Neuronal stem cell (in vitro differentiated cells): ENCODE data around the gene COX4I2.

Experiments
- DNase-seq: peaks from one replicate; pipeline ENCODE4 v3.0.0-alpha.2; 2013; ENCODE audit warnings: low spot score
- H2AFZ ChIP-seq: one replicate; pipeline ENCODE4 v1.6.1; 2013; ENCODE audit warnings: mild to moderate bottlenecking, low read length, inconsistent platforms
- H2AK5ac ChIP-seq: 2 replicates; pipeline ENCODE4 v1.6.1; 2013; ENCODE audit warnings: low read depth, mild to moderate bottlenecking, inconsistent platforms, low read length, moderate library complexity, mixed read lengths
- H2BK120ac ChIP-seq: 2 replicates; pipeline ENCODE4 v1.6.1; 2013; ENCODE audit warnings: low read depth, mild to moderate bottlenecking, inconsistent platforms, low read length, moderate library complexity, mixed read lengths
- H2BK12ac ChIP-seq: one replicate; pipeline ENCODE4 v1.6.1; 2013; ENCODE audit warnings: low read length, inconsistent platforms
- H2BK15ac ChIP-seq: 2 replicates; pipeline ENCODE4 v1.6.1; 2013; ENCODE audit warnings: mild to moderate bottlenecking, low read length, inconsistent platforms, mixed read lengths
- H2BK5ac ChIP-seq: one replicate; pipeline ENCODE4 v1.6.1; 2013; ENCODE audit warnings: inconsistent platforms, mild to moderate bottlenecking, low read length, moderate library complexity
- H3K14ac ChIP-seq: one replicate; pipeline ENCODE4 v1.6.1; 2013; ENCODE audit warnings: low read length, inconsistent platforms
- H3K18ac ChIP-seq: 2 replicates; pipeline ENCODE4 v1.6.1; 2013; ENCODE audit warnings: low read length, inconsistent platforms
- H3K23ac ChIP-seq: 2 replicates; pipeline ENCODE4 v1.6.1; 2013; ENCODE audit warnings: low read depth, mild to moderate bottlenecking, mixed read lengths, low read length, inconsistent platforms; ENCODE audit not compliant: poor library complexity
- H3K27ac ChIP-seq: replicated peaks from 3 replicates; pipeline ENCODE4 v1.5.1; 2013; ENCODE audit warnings: low read length, inconsistent platforms
- H3K27me3 ChIP-seq, 3 experiments: 2 replicates each; pipeline ENCODE4 v1.6.1; 2013; ENCODE audit warnings: low read length in 3 of 3, mild to moderate bottlenecking in 2 of 3, inconsistent platforms in 1 of 3, low read depth in 1 of 3, mixed read lengths in 1 of 3, moderate library complexity in 1 of 3; ENCODE audit not compliant: control insufficient read depth in 3 of 3, insufficient read depth in 3 of 3
- H3K36me3 ChIP-seq, 2 donors: replicated peaks in 1 of 2; 2 replicates each; pipeline ENCODE4 v1.6.1; 2013; ENCODE audit warnings: low read length in 2 of 2; ENCODE audit not compliant: control insufficient read depth in 2 of 2, insufficient read depth in 2 of 2
- H3K4ac ChIP-seq: 2 replicates; pipeline ENCODE4 v1.6.1; 2013; ENCODE audit warnings: inconsistent platforms, mild to moderate bottlenecking, low read length, moderate library complexity
- H3K4me1 ChIP-seq, 2 donors: 1 replicate in 1 of 2; 2 replicates in 1 of 2; pipeline ENCODE4 v1.6.1; 2013; ENCODE audit warnings: low read length in 2 of 2, low read depth in 1 of 2; ENCODE audit not compliant: control insufficient read depth in 2 of 2, insufficient read depth in 1 of 2
- H3K4me2 ChIP-seq: one replicate; pipeline ENCODE4 v1.6.1; 2013; ENCODE audit warnings: mild to moderate bottlenecking, low read length, inconsistent platforms; ENCODE audit not compliant: insufficient read depth, poor library complexity, severe bottlenecking
- H3K4me3 ChIP-seq, 2 donors: 2 replicates each; pipeline ENCODE4 v1.5.1; 2013; ENCODE audit warnings: low read length in 2 of 2, mild to moderate bottlenecking in 2 of 2, inconsistent platforms in 1 of 2, moderate library complexity in 1 of 2
- H3K79me1 ChIP-seq: one replicate; pipeline ENCODE4 v1.6.1; 2013; ENCODE audit warnings: low read depth, mild to moderate bottlenecking, inconsistent platforms, low read length, moderate library complexity
- H3K9ac ChIP-seq: one replicate; pipeline ENCODE4 v1.6.1; 2013; ENCODE audit warnings: mild to moderate bottlenecking, low read depth, low read length, inconsistent platforms; ENCODE audit not compliant: poor library complexity
- H3K9me3 ChIP-seq, 2 donors: replicated peaks in 1 of 2; 2 replicates each; pipeline versions ENCODE3 to v1.6.1; 2013; ENCODE audit warnings: low read length in 2 of 2, mild to moderate bottlenecking in 2 of 2, inconsistent platforms in 1 of 2, low read depth in 1 of 2, mixed read lengths in 1 of 2, moderate library complexity in 1 of 2; ENCODE audit not compliant: control insufficient read depth in 2 of 2, insufficient read depth in 1 of 2
- H4K8ac ChIP-seq: one replicate; pipeline ENCODE4 v1.6.1; 2013; ENCODE audit warnings: low read depth, mild to moderate bottlenecking, inconsistent platforms, low read length, moderate library complexity
- H4K91ac ChIP-seq: one replicate; pipeline ENCODE4 v1.6.1; 2013; ENCODE audit warnings: low read length, low read depth, mild to moderate bottlenecking, inconsistent platforms; ENCODE audit not compliant: poor library complexity
- WGBS, 2 donors: extraction: QIAGEN DNeasy Blood & Tissue Kit; methylation state at CpG; one replicate each; pipeline ENCODE4 v1.1.7; 2013; ENCODE audit warnings: missing lambda C conversion rate in 2 of 2, mixed read lengths in 1 of 2; ENCODE audit not compliant: insufficient read length in 2 of 2, insufficient replicate concordance in 1 of 2; ENCODE audit errors: extremely low coverage in 2 of 2; 5-methylcytosine and 5-hydroxymethylcytosine counted together

COX4I2 gene

DNA sequence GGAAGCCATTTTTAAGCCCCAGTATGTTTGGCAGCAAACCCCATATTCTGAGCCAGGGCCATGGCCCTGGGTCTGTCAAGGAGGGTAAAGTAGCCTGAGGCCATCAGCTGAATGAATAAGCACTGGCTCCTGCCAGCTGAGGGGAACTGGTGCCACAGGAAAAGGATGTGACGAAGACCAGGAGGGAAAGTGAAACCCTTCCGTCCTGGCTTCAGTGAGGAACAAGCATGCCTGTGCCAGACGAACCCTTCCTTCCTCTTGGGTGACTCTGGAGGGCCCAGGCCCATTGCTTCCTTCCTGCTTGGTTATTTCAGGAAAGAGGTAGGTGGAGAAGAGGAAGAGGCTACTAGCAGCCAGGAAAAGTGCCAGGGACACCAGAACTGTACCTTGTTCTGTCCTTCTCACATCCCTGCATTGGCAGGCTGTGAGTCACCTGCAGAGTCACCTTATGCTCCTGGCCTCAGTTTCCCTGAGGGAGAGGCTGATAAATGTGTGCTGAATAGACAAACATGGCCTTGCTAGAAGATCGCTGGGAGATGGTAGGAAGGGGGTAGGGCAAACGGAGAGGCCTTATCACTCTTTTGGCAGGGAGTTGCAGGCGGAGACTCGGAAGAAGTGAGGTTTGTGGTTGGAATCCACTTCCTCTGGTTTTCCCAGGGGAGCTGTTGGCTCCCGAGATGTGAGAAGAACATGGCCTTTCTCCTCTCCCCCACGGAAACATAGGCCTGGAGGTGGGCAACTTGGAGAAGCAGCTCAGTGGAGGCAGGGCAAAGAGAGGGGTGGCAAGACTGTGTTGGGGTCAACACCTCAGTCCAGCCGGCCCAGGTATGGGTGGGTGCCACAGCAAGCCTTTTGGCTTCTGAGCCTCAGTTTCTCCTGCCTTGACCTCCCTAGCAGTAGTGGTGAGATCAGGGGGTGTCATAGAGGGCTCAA, 37.4 kb downstream of the COX4I2 start:
- Histone ChIP-seq H3K14ac (no peak overlapping the region), H3K4me3 (peak overlapping the region in 1 of 2 donors; percentile 13), H4K91ac (no peak overlapping the region), H2BK15ac (no peak overlapping the region), H3K4me1 (peaks cover 15 to 21% of the 10 kb centered on the region in 2 donors), H4K8ac (no peak overlapping the region), H3K27ac (no peak overlapping the region), H3K18ac (no peak overlapping the region), H3K27me3 (no peaks in the 10 kb centered on the region), H2BK5ac (no peak overlapping the region), H3K36me3 (peaks cover 0 to 58% of the 10 kb centered on the region in 2 donors), H3K79me1 (peaks cover 7% of the 10 kb centered on the region), H3K9me3 (no peaks in the 10 kb centered on the region), H2AK5ac (no peak overlapping the region), H2AFZ (no peak overlapping the region), H3K9ac (no peak overlapping the region), H3K4ac (no peak overlapping the region), H3K23ac (peak overlapping the region; percentile 18), H2BK12ac (no peak overlapping the region), H2BK120ac (no peak overlapping the region), H3K4me2 (no peak overlapping the region)
- DNase-seq = no peak
- WGBS, 2 donors = no CpG with 5 or more reads among the region's 10 CpGs

DNA sequence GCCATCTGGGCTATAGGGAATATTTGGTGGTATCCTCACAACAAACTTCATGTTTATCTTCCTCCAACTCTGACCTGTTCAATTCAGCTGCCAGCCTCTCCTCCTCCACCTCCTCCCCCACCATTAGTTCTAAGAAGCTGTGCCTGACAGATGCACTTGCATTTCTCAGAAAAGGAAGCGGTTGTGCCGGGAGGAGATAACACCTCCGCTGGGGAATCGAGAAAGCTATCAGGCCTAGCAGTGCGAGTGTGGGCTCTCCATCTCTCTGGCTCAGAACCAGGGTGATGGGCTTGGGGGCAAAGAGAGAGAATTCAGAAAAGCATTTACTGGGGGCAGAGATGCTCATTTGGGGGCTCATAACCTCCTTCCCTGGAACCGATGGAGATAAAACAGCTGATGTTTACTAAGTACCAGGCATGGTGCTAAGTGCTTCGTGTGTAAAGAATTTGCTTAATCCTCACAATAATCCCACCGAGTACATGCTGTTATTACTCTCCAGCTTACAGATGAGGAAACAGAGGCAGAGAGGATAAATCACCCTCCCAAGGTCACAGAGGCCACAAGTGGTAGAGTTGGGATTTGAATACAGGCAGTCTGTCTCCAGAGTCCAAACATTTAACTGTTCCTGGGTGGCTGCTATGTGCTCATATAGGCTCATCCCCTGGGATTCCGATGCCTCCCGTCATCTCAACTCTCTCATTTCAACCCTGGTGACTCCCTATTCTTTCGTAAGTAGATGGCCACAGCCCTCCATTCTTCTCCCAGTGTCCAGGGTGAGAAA, 38.3 kb downstream of the COX4I2 start:
- H4K8ac ChIP-seq = no peak overlapping the region
- H3K4me2 ChIP-seq = no peak overlapping the region
- no peak overlapping the region for H2BK120ac ChIP-seq
- H3K23ac ChIP-seq = peak overlapping the region; percentile 18
- H3K14ac ChIP-seq = no peak overlapping the region
- no peak overlapping the region for H3K27ac ChIP-seq
- DNase-seq = no peak
- no peak overlapping the region for H3K4ac ChIP-seq
- no peak overlapping the region for H2AK5ac ChIP-seq
- H2BK5ac ChIP-seq = no peak overlapping the region
- no peak overlapping the region for H4K91ac ChIP-seq
- no peak overlapping the region for H2BK15ac ChIP-seq
- no peaks in the 10 kb centered on the region for H3K27me3 ChIP-seq
- no peak overlapping the region for H3K18ac ChIP-seq
- peaks cover 0 to 65% of the 10 kb centered on the region in 2 donors for H3K36me3 ChIP-seq
- peaks cover 15 to 22% of the 10 kb centered on the region in 2 donors for H3K4me1 ChIP-seq
- no peak overlapping the region for H2AFZ ChIP-seq
- peaks cover 8% of the 10 kb centered on the region for H3K79me1 ChIP-seq
- no peaks in the 10 kb centered on the region for H3K9me3 ChIP-seq
- no peak overlapping the region for H3K9ac ChIP-seq
- H2BK12ac ChIP-seq = no peak overlapping the region
- no CpG with 5 or more reads among the region's 11 CpGs for WGBS, 2 donors
- H3K4me3 ChIP-seq = no peak overlapping the region

- peaks cover 15 to 22% of the 10 kb centered on the region in 2 donors for H3K4me1 ChIP-seq
- H3K14ac ChIP-seq = no peak overlapping the region
- H3K4me3 ChIP-seq = no peak overlapping the region
- no peak overlapping the region for H3K27ac ChIP-seq
- no peak overlapping the region for H3K9ac ChIP-seq
- peaks cover 0 to 65% of the 10 kb centered on the region in 2 donors for H3K36me3 ChIP-seq
- no peak overlapping the region for H3K23ac ChIP-seq
- peaks cover 8% of the 10 kb centered on the region for H3K79me1 ChIP-seq
- H4K91ac ChIP-seq = no peak overlapping the region
- no peak overlapping the region for H3K4ac ChIP-seq
- H2BK15ac ChIP-seq = no peak overlapping the region
- no CpG with 5 or more reads among the region's 7 CpGs for WGBS, 2 donors
- no peak overlapping the region for H3K18ac ChIP-seq
- H2BK12ac ChIP-seq = no peak overlapping the region
- H2BK5ac ChIP-seq = no peak overlapping the region
- H2AFZ ChIP-seq = no peak overlapping the region
- H4K8ac ChIP-seq = no peak overlapping the region
- no peaks in the 10 kb centered on the region for H3K27me3 ChIP-seq
- DNase-seq = no peak
- no peaks in the 10 kb centered on the region for H3K9me3 ChIP-seq
- H2BK120ac ChIP-seq = no peak overlapping the region
- H2AK5ac ChIP-seq = no peak overlapping the region
- no peak overlapping the region for H3K4me2 ChIP-seq
These were observed 38.9 kb downstream of the COX4I2 start for GRCh38 chr20:31676609-31676989.
